HEK293T (cell line): Measurements from ENCODE around the gene TEKT4.
"Not testable (repeated sequence)": the region's sequence is repeated elsewhere in the genome, so short reads cannot be mapped to it uniquely, and the experiment has no call there.

Experiments
- ARNT ChIP-seq: fragments of 450-650 bp; IDR thresholded peaks from 2 replicates; pipeline ENCODE4 v1.6.1; 2017; ENCODE audit warnings: mild to moderate bottlenecking
- BHLHE40 ChIP-seq: fragments of 450-650 bp; IDR thresholded peaks from 2 replicates; pipeline ENCODE4 v1.6.1; 2016; ENCODE audit warnings: mild to moderate bottlenecking, moderate library complexity, borderline replicate concordance
- ELF4 ChIP-seq: fragments of 450-650 bp; IDR thresholded peaks from 2 replicates; pipeline ENCODE4 v1.6.1; 2017; ENCODE audit warnings: antibody characterized with exemption
- FOXA1 ChIP-seq: fragments of 450-650 bp; IDR thresholded peaks from 2 replicates; pipeline ENCODE4 v1.6.1; 2016; ENCODE audit warnings: mild to moderate bottlenecking
- FOXK2 ChIP-seq: fragments of 450-650 bp; IDR thresholded peaks from 2 replicates; pipeline ENCODE4 v1.6.1; 2016; ENCODE audit warnings: mild to moderate bottlenecking
- HDGF ChIP-seq: fragments of 450-650 bp; IDR thresholded peaks from 2 replicates; pipeline ENCODE4 v1.6.1; 2017; ENCODE audit warnings: antibody characterized with exemption, borderline replicate concordance
- LEF1 ChIP-seq: fragments of 450-650 bp; IDR thresholded peaks from 2 replicates; pipeline ENCODE4 v1.6.1; 2017; ENCODE audit warnings: mild to moderate bottlenecking, borderline replicate concordance
- PKNOX1 ChIP-seq: fragments of 450-650 bp; IDR thresholded peaks from 2 replicates; pipeline ENCODE4 v1.6.1; 2016
- SP1 ChIP-seq: fragments of 450-650 bp; IDR thresholded peaks from 2 replicates; pipeline ENCODE4 v1.6.1; 2017
- SUZ12 ChIP-seq: fragments of 450-650 bp; IDR thresholded peaks from 2 replicates; pipeline ENCODE4 v1.6.1; 2016; ENCODE audit warnings: mild to moderate bottlenecking
- TARDBP ChIP-seq: fragments of 450-650 bp; IDR thresholded peaks from 2 replicates; pipeline ENCODE4 v1.6.1; 2016

- not testable (repeated sequence) for TF ChIP-seq BHLHE40, FOXK2, ELF4, TARDBP, SUZ12, SP1, ARNT, HDGF, FOXA1, LEF1, PKNOX1
Measured at GRCh38 chr2:94839224-94839623, 32.0 kb upstream of the TEKT4 start.
